Stimulated activated CD8-positive, alpha-beta memory T cell treated with anti-CD3 and anti-CD28 coated beads, Interleukin-2, amount 100 ng/mL, for 1 hour (primary cell): ENCODE measurements around the gene ITGB1.
"Not testable (repeated sequence)": the region's sequence is repeated elsewhere in the genome, so short reads cannot be mapped to it uniquely, and the experiment has no call there.

Experiments used
- DNase-seq, 2 donors: peaks; one replicate each; pipeline ENCODE4 v3.0.0-alpha.2; 2020; ENCODE audit warnings: low read depth in 2 of 2

The ITGB1 gene

DNA sequence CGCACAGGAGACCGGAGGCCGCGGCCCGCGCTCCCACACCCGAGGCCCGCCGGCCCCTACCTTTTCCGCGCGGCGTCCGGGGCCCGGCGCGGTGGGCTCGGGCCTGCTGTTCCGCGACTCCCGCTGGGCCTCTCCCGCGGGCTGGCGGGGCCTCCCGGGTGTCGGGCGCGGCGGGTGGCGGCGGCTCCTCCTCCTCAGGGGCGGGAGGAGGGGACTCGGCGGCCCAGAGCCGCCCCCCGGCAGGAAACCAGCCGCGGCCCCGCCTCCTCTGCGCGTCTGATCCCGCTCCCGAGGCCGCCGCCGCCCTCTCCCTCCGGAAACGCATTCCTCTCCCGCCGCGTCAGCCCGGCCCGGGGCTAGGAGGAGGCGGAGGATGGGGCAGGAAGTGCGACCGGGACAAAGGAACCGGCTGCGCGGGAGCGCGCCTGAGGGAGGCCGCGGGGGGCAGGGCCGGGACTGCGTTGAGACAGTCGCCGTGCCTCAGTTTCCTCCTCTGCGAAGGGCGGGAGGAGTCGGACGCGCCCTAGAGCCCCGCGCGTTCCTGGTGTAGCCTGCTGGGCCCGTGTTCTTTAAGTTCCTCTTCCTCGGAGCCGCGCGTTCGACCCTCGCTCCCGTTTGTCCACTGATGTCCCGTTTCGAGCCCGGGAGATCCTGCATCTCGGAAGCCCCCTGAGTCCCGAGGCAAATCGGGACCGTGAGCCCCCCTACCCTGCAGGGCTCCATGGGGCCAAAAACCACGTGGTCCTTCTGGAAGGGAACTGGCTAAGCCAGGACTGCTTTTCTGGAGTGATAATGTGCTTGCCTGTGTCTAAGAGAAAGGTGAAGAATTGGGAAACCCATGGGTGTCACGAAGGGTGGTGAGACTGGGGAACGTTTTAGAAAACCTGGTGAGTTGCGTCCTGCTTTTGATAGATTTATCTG is at the start of gene ITGB1:
Gene ITGB1, minus strand, starts transcription at position 146 of the 921 bp plus-strand sequence. CDS start 22,672 bp downstream, outside the sequence.
- peak; percentile 57 to 75 for DNase-seq

- DNase-seq, result no peak
Measured at GRCh38 chr10:33006342-33006887, 48.4 kb upstream of the ITGB1 start.

DNA sequence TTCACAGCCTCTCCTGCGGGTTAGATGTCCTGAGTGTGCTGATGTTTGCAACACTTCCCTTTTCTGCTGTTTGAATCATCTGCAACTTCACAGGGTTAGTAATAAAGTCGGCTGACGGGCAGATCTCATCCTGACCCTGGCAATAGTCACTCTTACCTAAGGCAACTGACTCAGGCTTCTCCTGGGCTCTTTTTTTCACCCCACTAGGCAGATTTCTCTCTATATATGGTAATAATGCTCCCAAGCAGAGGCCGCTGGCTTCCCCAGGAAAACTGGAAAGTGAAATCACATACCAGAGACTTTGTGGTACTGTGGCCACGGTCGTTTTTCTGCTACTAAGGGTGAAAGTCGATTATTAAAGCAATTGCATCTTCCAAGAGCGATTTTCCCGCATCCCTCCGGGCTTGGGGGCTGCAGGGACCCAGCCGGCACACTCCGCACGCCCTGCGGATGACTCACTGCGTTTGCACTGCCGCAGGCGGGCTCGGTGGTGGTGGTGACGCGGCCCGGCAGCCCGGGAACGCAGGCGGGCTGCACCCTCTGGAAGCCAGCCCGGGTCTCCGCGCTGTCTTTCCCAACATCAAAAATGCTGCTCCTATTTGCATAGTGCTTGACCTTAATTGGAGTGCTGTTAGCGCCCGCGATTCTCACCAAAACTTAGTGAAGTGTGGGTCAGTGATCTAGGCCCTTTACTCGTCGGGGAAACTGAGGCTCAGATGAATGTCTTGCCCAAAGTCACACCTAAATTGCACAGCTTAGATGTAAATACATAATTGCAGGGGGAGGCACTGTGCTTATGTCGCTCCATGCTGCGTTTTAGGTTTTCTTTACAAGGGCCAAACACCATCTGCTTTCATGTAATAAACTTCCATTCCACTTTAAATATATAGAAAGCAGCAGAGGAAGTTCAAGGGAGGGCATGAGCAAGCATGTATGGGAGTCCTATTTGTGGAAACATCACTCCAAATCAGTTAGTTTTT is 47.6 kb upstream of the ITGB1 start:
- peak in 1 of 2 donors; percentile 26 for DNase-seq

DNA sequence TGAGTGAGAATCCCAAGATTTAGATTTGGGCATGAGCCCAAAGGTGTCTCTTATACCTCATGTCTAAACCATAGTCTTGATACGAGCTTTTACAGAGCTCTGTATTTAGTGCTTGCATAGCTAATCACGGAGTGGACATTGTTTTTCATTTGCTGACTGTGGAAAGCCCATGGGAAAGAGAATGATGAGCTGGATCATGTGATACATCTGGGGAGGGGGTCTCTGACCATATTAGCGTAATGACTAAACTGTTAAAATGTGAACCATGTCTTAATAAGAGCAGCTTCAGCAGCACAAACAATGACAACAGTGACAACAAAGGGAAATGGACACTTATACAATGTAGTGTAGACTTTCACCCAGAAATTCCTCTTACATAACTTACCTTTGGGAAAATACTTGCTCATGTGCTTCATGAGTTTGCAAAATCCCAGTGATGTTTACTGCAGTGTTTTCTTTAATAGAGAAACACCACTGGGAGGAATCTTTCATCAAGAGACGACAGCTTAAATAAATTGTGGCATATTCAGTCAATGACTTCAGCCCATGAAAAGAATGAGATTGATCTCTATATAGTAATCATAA is 44.0 kb upstream of the ITGB1 start:
- DNase-seq, result no peak

DNA sequence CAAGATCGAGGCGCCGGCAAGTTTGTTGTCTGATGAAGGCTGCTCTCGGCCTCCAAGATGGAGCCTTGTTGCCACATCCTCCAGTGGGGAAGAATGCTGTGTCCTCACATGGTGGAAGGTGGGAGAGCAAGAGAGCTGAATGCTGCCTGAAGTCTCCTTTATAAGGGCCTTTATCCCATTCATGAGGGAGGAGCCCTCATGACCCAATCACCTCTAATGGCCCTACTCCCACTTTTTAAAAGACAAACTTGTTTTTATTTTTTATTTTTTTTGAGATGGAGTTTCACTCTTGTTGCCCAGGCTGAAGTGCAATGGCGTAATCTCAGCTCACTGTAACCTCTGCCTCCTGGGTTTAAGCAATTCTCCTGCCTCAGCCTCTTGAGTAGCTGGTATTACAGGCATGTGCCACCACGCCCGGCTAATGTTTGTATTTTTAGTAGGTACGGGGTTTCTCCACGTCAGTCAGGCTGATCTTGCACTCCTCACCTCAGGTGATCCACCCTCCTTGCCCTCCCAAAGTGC is 40.1 kb upstream of the ITGB1 start:
- not testable (repeated sequence) for DNase-seq

GRCh38 chr10:32995751-32996150 is 37.7 kb upstream of the ITGB1 start:
- no peak for DNase-seq

DNA sequence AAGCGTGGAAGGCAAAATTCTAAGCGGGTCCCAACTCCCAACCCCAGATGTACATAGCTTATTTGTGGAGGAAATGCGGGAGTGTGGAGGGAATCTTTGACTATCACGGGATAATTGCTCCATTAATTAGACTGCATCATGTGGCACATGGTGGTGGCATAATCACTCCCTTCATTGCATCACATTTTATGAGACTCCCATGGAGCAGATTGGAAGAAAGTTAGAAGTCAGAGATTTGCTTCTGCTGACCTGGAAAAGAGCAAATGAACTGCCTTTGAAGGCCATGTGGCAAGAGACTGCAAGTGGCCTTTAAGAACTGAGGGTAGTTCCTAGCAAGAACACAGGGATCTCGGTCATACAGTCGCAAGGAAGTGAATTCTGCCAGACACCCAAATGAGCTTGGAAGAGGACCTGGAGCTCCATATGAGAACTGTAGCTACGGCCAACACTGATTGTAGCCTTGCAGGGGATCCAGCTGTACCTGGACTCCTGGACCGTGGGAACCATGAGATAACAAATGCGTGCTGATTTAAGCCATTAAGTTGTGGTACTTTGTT is 37.1 kb upstream of the ITGB1 start:
- no peak for DNase-seq

DNA sequence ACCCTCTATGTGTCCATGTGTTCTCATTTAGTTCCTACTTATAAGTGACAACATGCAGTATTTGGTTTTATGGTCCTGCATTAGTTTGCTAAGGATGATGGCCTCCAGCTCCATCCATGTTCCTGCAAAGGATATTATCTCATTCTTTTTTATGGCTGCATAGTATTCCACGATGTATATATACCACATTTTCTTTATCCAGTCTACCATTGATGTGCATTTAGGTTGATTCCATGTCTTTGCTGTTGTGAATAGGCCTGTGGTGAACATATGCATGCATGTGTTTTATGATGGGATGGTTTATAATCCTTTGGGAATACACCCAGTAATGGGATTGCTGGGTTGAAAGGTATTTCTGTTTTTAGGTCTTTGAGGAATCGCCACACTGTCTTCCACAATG is 36.6 kb upstream of the ITGB1 start:
- not testable (repeated sequence) for DNase-seq

GRCh38 chr10:32992310-32992709 is 34.3 kb upstream of the ITGB1 start:
- DNase-seq, result not testable (repeated sequence)

GRCh38 chr10:32990811-32991210 is 32.8 kb upstream of the ITGB1 start:
- no peak for DNase-seq

- DNase-seq, result no peak
Measured at GRCh38 chr10:32988604-32989003, 30.6 kb upstream of the ITGB1 start.

GRCh38 chr10:32987172-32987571 is 29.1 kb upstream of the ITGB1 start:
- no peak for DNase-seq

- DNase-seq, result no peak
Measured at GRCh38 chr10:32985775-32986350, 27.8 kb upstream of the ITGB1 start.

- no peak for DNase-seq
Measured at GRCh38 chr10:32985341-32985764, 27.3 kb upstream of the ITGB1 start.

DNA sequence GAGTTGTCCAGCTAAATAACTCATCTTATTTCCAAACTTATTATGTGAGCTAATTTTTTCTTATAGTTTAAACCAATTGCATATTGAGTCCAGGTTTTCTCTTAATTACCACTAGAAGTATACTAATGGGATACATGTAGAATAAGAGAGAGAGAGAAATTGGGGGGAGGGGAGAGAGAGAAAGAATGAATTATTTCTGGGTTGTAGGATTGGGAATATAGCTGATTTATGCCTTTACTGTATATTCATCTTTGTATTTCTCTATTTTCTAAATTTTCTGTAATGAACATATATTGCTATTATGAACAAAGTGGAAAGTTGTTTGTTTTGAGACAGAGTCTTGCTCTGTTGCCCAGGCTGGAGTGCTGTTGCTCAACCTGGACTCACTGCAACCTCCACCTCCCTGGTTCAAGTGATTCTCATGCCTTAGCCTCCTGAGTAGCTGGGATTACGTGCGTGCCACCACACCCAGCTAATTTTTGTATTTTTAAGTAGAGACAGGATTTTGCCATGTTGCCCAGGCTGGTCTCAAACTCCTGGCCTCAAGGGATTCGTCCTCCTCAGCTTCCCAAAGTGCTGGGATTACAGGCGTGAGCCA is 26.1 kb upstream of the ITGB1 start:
- DNase-seq, result no peak

DNA sequence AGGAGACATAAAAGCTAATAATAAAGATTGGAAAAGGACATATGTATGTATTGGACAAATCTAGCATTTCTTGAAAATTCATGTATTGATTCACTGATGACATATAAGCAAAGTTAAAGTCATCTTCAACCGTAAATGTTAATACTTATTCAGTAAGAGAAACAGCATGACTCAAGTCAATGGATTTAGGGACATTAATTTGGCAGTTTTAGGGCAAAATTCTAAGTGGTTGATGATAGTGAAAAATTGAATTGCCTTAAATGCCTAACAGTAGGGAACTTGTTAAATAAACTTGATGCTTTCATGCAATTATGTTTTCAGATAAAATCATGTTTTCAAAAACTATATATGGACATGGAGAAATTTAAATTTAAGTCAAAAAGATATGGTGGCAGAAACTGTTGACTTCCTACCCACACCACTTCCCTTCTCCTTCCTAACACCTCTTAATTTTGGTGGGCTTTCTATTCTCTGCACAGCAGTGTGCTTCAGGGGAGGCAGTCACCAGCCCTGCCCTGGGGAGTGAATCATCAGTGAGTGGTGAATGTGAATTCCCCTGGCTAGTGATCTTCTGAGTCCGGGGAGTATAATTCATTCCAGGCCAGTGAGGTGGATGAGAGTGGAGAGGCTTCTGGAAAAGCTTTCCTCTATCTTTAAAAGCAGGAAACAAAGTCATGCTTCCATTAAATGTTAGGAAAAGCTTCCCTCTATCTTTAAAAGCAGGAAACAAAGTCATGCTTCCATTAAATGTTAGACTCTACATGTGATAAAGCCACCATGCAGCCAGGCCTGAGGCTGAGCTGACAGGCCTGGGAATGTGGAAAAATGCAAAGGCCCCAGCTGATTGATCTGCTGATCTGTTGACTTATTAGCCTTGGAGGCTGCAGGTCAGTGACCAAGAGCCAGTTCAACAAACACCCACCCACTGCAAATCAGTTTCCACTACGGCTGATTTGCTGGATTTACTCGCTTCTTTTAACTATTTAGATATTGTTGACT is 25.2 kb upstream of the ITGB1 start:
- no peak for DNase-seq

DNA sequence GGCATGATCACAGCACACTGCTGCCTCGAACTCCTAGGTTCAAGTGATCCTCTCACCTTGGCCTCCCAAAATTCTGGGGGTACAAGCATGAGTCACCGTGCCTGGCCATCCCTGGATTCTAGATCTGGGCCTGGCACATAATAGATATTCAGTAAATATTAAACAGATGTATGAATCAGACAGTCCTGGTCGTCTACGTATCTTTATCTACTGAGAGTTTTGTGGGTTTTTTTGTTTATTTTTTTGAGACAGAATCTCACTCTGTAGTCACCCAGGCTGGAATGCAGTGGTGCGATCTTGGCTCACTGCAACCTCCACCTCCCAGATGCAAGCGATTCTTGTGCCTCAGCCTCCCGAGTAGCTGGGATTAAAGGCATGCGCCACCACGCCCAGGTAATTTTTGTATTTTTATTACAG is 24.3 kb upstream of the ITGB1 start:
- DNase-seq, result no peak

DNA sequence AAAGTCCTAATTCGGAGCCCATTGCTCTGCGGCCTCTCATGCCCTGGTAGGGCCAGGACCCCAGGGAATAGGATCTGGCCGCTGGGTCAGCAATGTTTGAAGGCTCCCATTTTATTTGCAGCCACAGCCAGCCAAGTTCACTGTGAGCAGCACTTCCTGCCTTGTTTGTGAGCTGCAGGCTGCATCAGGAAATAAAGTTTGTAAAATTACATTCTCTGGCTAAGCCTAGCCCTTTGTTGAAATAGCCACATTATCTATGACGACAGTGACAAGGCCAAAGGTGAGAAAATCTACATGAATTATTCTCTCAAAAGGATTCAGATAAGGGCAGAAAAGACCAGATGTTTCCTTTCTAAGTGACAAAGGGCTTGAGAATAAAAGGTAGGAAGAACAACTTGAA is 23.7 kb upstream of the ITGB1 start:
- no peak for DNase-seq
